Endothelial cell of umbilical vein (primary cell): ENCODE results near the gene CACNB3. TPM values are rescaled to one million over a fixed set of nuclear protein-coding genes. Genes with fewer than 3 reads are reported as not detected.

ENCODE experiments used
- BruUV-seq: library from RNA; stranded (reverse); fragments of 400-500 nt; replicated peaks from 2 replicates; lab custom pipeline; 2021; lab: Mats Ljungman, UMichigan
- CTCF ChIA-PET: fragments of 300-600, 350-600 bp; sonication (Branson Sonifier 250); formaldehyde crosslinking; loops from one replicate; lab custom pipeline; 2021; ENCODE audit warnings: antibody characterized with exemption, inconsistent platforms; lab: Charles Lee
- POLR2A ChIA-PET: fragments of 300-600, 350-600 bp; sonication (Branson Sonifier 250); formaldehyde crosslinking; loops from one replicate; lab custom pipeline; 2021; ENCODE audit warnings: antibody characterized with exemption, inconsistent platforms; lab: Charles Lee
- DNase-seq: peaks from one replicate; pipeline ENCODE4 v3.0.0-alpha.2; 2011; ENCODE audit warnings: low read depth, low spot score
- FAIRE-seq: peaks from 2 replicates; lab custom pipeline; 2011; peaks lifted over from hg19 to GRCh38; lab: Jason Lieb, UNC
- H2AFZ ChIP-seq: 2 replicates; pipeline ENCODE4 v1.6.0; 2012; ENCODE audit warnings: low read depth, low read length, control low read depth, inconsistent platforms
- H3K27ac ChIP-seq: 2 replicates; pipeline ENCODE4 v1.5.1; 2011; ENCODE audit warnings: low read depth, mild to moderate bottlenecking, control low read depth, low read length, moderate library complexity; ENCODE audit not compliant: insufficient read depth
- H3K27me3 ChIP-seq, 2 experiments: 2 replicates each; pipeline versions ENCODE4 v1.6.0 to v1.6.1; 2011; ENCODE audit warnings: low read length in 2 of 2, mixed read lengths in 1 of 2; ENCODE audit not compliant: control insufficient read depth in 2 of 2, insufficient read depth in 2 of 2
- H3K36me3 ChIP-seq, 2 experiments: 2 replicates in 1 of 2; 3 replicates in 1 of 2; pipeline ENCODE4 v1.5.1; 2011; ENCODE audit warnings: low read length in 2 of 2, mild to moderate bottlenecking in 1 of 2, moderate library complexity in 1 of 2; ENCODE audit not compliant: control insufficient read depth in 2 of 2, insufficient read depth in 2 of 2; ENCODE audit errors: extremely low read depth in 1 of 2
- H3K4me1 ChIP-seq: 3 replicates; pipeline ENCODE4 v1.5.1; 2011; ENCODE audit warnings: mild to moderate bottlenecking, low read length; ENCODE audit not compliant: control insufficient read depth, insufficient read depth; ENCODE audit errors: extremely low read depth
- H3K4me2 ChIP-seq: 2 replicates; pipeline ENCODE4 v1.6.1; 2011; ENCODE audit warnings: low read length, control low read depth, mixed read lengths; ENCODE audit not compliant: insufficient read depth
- H3K4me3 ChIP-seq, 3 experiments: fragments of 200-600 bp in 1 of 3; sonication (generic), shearing (Covaris generic) in 1 of 3; replicated peaks in 1 of 3; 2 replicates each; pipeline ENCODE4 v1.5.1; 2011 to 2016; ENCODE audit warnings: control low read depth in 3 of 3, low read length in 3 of 3, mild to moderate bottlenecking in 2 of 3, inconsistent platforms in 1 of 3, low read depth in 1 of 3, moderate library complexity in 1 of 3; ENCODE audit not compliant: insufficient read depth in 1 of 3
- H3K79me2 ChIP-seq: 2 replicates; pipeline ENCODE4 v1.6.0; 2012; ENCODE audit warnings: low read length, inconsistent platforms; ENCODE audit not compliant: control insufficient read depth, insufficient read depth
- H3K9ac ChIP-seq: replicated peaks from 2 replicates; pipeline ENCODE3; 2011; ENCODE audit warnings: low read length, control low read depth; ENCODE audit not compliant: insufficient read depth; ENCODE audit errors: extremely low read depth
- H3K9me1 ChIP-seq: replicated peaks from 3 replicates; pipeline ENCODE4 v1.6.0; 2011; ENCODE audit warnings: mild to moderate bottlenecking, low read length; ENCODE audit not compliant: control insufficient read depth, insufficient read depth; ENCODE audit errors: extremely low read depth
- H3K9me3 ChIP-seq: replicated peaks from 2 replicates; pipeline ENCODE4 v1.5.1; 2012; ENCODE audit warnings: low read length, inconsistent platforms; ENCODE audit not compliant: control insufficient read depth, insufficient read depth
- H4K20me1 ChIP-seq: replicated peaks from 2 replicates; pipeline ENCODE3; 2011; ENCODE audit warnings: mild to moderate bottlenecking, low read length; ENCODE audit not compliant: control insufficient read depth, insufficient read depth; ENCODE audit errors: extremely low read depth
- EZH2 ChIP-seq: IDR thresholded peaks from 2 replicates; pipeline ENCODE4 v1.6.1; 2012; ENCODE audit warnings: borderline replicate concordance, low read depth, mild to moderate bottlenecking, moderate library complexity, low read length, inconsistent platforms; ENCODE audit not compliant: severe bottlenecking
- FOS ChIP-seq: IDR thresholded peaks from 2 replicates; pipeline ENCODE4 v1.6.1; 2011; ENCODE audit warnings: mild to moderate bottlenecking, low read length, moderate library complexity, borderline replicate concordance; ENCODE audit not compliant: insufficient read depth
- GATA2 ChIP-seq: IDR thresholded peaks from 2 replicates; pipeline ENCODE4 v1.7.0; 2011; ENCODE audit warnings: low read depth, mild to moderate bottlenecking, moderate library complexity, mixed read lengths, low read length; ENCODE audit not compliant: insufficient read length, insufficient read depth
- JUN ChIP-seq: IDR thresholded peaks from 2 replicates; pipeline ENCODE4 v1.6.1; 2011; ENCODE audit warnings: borderline replicate concordance, low read depth; ENCODE audit not compliant: insufficient read length, insufficient read depth
- MYC ChIP-seq: IDR thresholded peaks from one replicate; pipeline ENCODE4 v1.6.1; 2011; ENCODE audit warnings: mild to moderate bottlenecking, low read depth, low read length
- POLR2A ChIP-seq: IDR thresholded peaks from 2 replicates; pipeline ENCODE4 v1.6.1; 2012; ENCODE audit warnings: low read depth, mild to moderate bottlenecking, control low read depth, low read length
- POLR2AphosphoS5 ChIP-seq: IDR thresholded peaks from 2 replicates; pipeline ENCODE4 v1.6.1; 2012; ENCODE audit warnings: low read depth, mild to moderate bottlenecking, control low read depth, low read length, moderate library complexity; ENCODE audit not compliant: insufficient read depth
- dilution Hi-C: fragments of 300-500 bp; cut with MboI; formaldehyde crosslinking; loops from one replicate; pipeline ENCODE4 v1.15.0; 2019; ENCODE audit warnings: low sequenced_read_pairs; ENCODE audit not compliant: extremely low pct_ligation_motif_present
- intact Hi-C: fragments of 100-400 bp; cut with micrococcal nuclease; formaldehyde crosslinking; loops from one replicate; pipeline ENCODE4 v1.10.0; 2022
- polyA plus RNA-seq, 4 experiments: library from polyadenylated mRNA; depleted of rRNA in 3 of 4; stranded (reverse) in 3 of 4; unstranded in 1 of 4; fragments of >200 nt; gene quantifications; 2 replicates each; pipeline versions ENCODE4 v1.2.1 to v1.2.3, GENCODE V29; 2011 to 2012; ENCODE audit warnings: missing spikeins in 1 of 4
- total RNA-seq: library from RNA; stranded (reverse); gene quantifications from 2 replicates; pipeline ENCODE4 v1.2.3, GENCODE V29; 2021
- TF ChIP-seq, protein P1 (sequence below): IDR thresholded peaks from 2 replicates; pipeline ENCODE4 v1.6.1; 2011; ENCODE audit not compliant: insufficient read depth, insufficient read length
- TF ChIP-seq, protein P2 (sequence below), 2 donors: IDR thresholded peaks; 1 replicate in 1 of 2; 2 replicates in 1 of 2; pipeline ENCODE4 v1.5.1; 2011; ENCODE audit warnings: low read length in 2 of 2, mild to moderate bottlenecking in 2 of 2, moderate library complexity in 2 of 2, control low read depth in 1 of 2, inconsistent platforms in 1 of 2, low read depth in 1 of 2; ENCODE audit not compliant: insufficient read depth in 1 of 2; ENCODE audit errors: extremely low read depth in 1 of 2

CACNB3 gene
- total and polyA plus RNA-seq, 2 donors (not counting 3 experiments of a cell fraction or from before 2014, with no cell fraction given): 37.4 to 61.8 TPM

- FAIRE-seq (no peak), DNase-seq (no peak)
- Histone ChIP-seq H2AFZ (no peak overlapping the region), H4K20me1 (no peaks in the 10 kb centered on the region), H3K9ac (no peak overlapping the region), H3K79me2 (no peaks in the 10 kb centered on the region), H3K27me3 (peaks cover 0 to 1% of the 10 kb centered on the region in 2 experiments), H3K4me2 (no peak overlapping the region), H3K27ac (no peak overlapping the region), H3K36me3 (no peaks in the 10 kb centered on the region), H3K4me1 (no peaks in the 10 kb centered on the region), H3K9me1 (no peaks in the 10 kb centered on the region), H3K4me3 (no peak overlapping the region), H3K9me3 (no peaks in the 10 kb centered on the region)
- intact Hi-C loops (loop anchor here (1.0 kb wide), 1 partner anchor 44 kb away; no protein-coding TSS in a partner anchor), dilution Hi-C loops (no loop called here)
- POLR2A ChIA-PET: no interaction called here
- CTCF ChIA-PET: interaction anchor here (1.4 to 16.5 kb wide), 5 partner anchors 12 to 254 kb away, joined by 3 to 606 read pairs (median 18); no protein-coding TSS in a partner anchor
- no peak for TF ChIP-seq MYC
- BruUV-seq: no TSS peak
Observed at GRCh38 chr12:48796976-48797375, 21.3 kb upstream of the CACNB3 start.

GRCh38 chr12:48800457-48800856, 17.8 kb upstream of the CACNB3 start:
- H3K79me2 ChIP-seq: no peaks in the 10 kb centered on the region
- H3K36me3 ChIP-seq: no peaks in the 10 kb centered on the region
- no TSS peak for BruUV-seq
- ChIA-PET POLR2A (no interaction called here), CTCF (interaction anchor here (16.5 kb wide), 1 partner anchor 43 kb away, joined by 606 read pairs; no protein-coding TSS in a partner anchor)
- TF ChIP-seq, protein P1, sequence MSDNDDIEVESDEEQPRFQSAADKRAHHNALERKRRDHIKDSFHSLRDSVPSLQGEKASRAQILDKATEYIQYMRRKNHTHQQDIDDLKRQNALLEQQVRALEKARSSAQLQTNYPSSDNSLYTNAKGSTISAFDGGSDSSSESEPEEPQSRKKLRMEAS: no peak
- TF ChIP-seq EZH2 (no peak), MYC (no peak), POLR2AphosphoS5 (no peak), JUN (no peak), POLR2A (no peak), FOS (no peak), GATA2 (no peak)
- TF ChIP-seq, protein P2, sequence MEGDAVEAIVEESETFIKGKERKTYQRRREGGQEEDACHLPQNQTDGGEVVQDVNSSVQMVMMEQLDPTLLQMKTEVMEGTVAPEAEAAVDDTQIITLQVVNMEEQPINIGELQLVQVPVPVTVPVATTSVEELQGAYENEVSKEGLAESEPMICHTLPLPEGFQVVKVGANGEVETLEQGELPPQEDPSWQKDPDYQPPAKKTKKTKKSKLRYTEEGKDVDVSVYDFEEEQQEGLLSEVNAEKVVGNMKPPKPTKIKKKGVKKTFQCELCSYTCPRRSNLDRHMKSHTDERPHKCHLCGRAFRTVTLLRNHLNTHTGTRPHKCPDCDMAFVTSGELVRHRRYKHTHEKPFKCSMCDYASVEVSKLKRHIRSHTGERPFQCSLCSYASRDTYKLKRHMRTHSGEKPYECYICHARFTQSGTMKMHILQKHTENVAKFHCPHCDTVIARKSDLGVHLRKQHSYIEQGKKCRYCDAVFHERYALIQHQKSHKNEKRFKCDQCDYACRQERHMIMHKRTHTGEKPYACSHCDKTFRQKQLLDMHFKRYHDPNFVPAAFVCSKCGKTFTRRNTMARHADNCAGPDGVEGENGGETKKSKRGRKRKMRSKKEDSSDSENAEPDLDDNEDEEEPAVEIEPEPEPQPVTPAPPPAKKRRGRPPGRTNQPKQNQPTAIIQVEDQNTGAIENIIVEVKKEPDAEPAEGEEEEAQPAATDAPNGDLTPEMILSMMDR (IDR thresholded peaks at IDR 0.05; ENCODE audit: extremely low read depth in 1 of 2, insufficient read depth in 1 of 2, low read depth in 1 of 2, low read length in 2 of 2): no peak
- no peaks in the 10 kb centered on the region for H3K4me1 ChIP-seq
- no peaks in the 10 kb centered on the region for H4K20me1 ChIP-seq
- no peak overlapping the region for H3K9ac ChIP-seq
- H3K9me1 ChIP-seq: no peaks in the 10 kb centered on the region
- intact Hi-C loops (no loop called here), dilution Hi-C loops (no loop called here)
- H3K9me3 ChIP-seq: no peaks in the 10 kb centered on the region
- H2AFZ ChIP-seq: no peak overlapping the region
- H3K4me2 ChIP-seq: no peak overlapping the region
- peaks cover 0 to 3% of the 10 kb centered on the region in 2 experiments for H3K27me3 ChIP-seq
- FAIRE-seq (no peak), DNase-seq (no peak)
- no peak overlapping the region for H3K4me3 ChIP-seq
- no peak overlapping the region for H3K27ac ChIP-seq
